HL-60/S4 treated with retinoic acid at 250 ng/mL for 4 days and 3 days (cell line): ENCODE results near the gene DENND5A.
"Not testable (repeated sequence)": the region's sequence is repeated elsewhere in the genome, so short reads cannot be mapped to it uniquely, and the experiment has no call there.

Experiments
- in situ Hi-C: fragments of 300-500 bp; cut with MboI; formaldehyde crosslinking; loops from 2 replicates; pipeline ENCODE4 v1.7.0; 2022; ENCODE audit warnings: low sequenced_read_pairs

DENND5A gene

GRCh38 chr11:9179141-9179540, 86.0 kb downstream of the DENND5A start:
- in situ Hi-C loops: no loop called here

- in situ Hi-C loops: no loop called here
Observed at GRCh38 chr11:9178716-9179115, 86.4 kb downstream of the DENND5A start.

GRCh38 chr11:9177438-9178091, 87.6 kb downstream of the DENND5A start:
- in situ Hi-C loops: no loop called here

GRCh38 chr11:9176550-9176949, 88.6 kb downstream of the DENND5A start:
- in situ Hi-C loops: no loop called here

- in situ Hi-C loops: no loop called here
Observed at GRCh38 chr11:9176136-9176535, 89.0 kb downstream of the DENND5A start.

GRCh38 chr11:9172389-9172788, 92.8 kb downstream of the DENND5A start:
- in situ Hi-C loops: no loop called here

- in situ Hi-C loops: no loop called here
Observed at GRCh38 chr11:9170450-9170849, 94.7 kb downstream of the DENND5A start.

- in situ Hi-C loops: no loop called here
Observed at GRCh38 chr11:9169595-9170295, 95.4 kb downstream of the DENND5A start.

GRCh38 chr11:9161991-9162390, 103.2 kb downstream of the DENND5A start:
- in situ Hi-C loops: not testable (repeated sequence)

- in situ Hi-C loops: no loop called here
Observed at GRCh38 chr11:9160166-9160565, 105.0 kb downstream of the DENND5A start.

GRCh38 chr11:9158898-9159391, 106.2 kb downstream of the DENND5A start:
- in situ Hi-C loops: no loop called here

GRCh38 chr11:9155930-9156329, 109.2 kb downstream of the DENND5A start:
- in situ Hi-C loops: no loop called here

GRCh38 chr11:9153651-9154050, 111.5 kb downstream of the DENND5A start:
- in situ Hi-C loops: no loop called here

GRCh38 chr11:9151631-9152030, 113.5 kb downstream of the DENND5A start:
- in situ Hi-C loops: no loop called here

GRCh38 chr11:9150926-9151325, 114.2 kb downstream of the DENND5A start:
- in situ Hi-C loops: no loop called here

- in situ Hi-C loops: no loop called here
Observed at GRCh38 chr11:9150501-9150900, 114.6 kb downstream of the DENND5A start.

GRCh38 chr11:9148727-9149126, 116.4 kb downstream of the DENND5A start:
- in situ Hi-C loops: no loop called here

- in situ Hi-C loops: no loop called here
Observed at GRCh38 chr11:9148035-9148434, 117.1 kb downstream of the DENND5A start.

- in situ Hi-C loops: no loop called here
Observed at GRCh38 chr11:9146477-9146876, 118.7 kb downstream of the DENND5A start.

- in situ Hi-C loops: no loop called here
Observed at GRCh38 chr11:9145283-9145682, 119.9 kb downstream of the DENND5A start.

GRCh38 chr11:9144828-9145227, 120.3 kb downstream of the DENND5A start:
- in situ Hi-C loops: no loop called here

GRCh38 chr11:9143721-9144120, 121.4 kb downstream of the DENND5A start:
- in situ Hi-C loops: no loop called here
